ENCODE results near the gene XNDC1N. TPM values are rescaled to one million over a fixed set of nuclear protein-coding genes. Genes with fewer than 3 reads are reported as not detected.
A peak's percentile ranks its signal among the peaks of the same experiment; 100 is the strongest.

XNDC1N gene, protein sequence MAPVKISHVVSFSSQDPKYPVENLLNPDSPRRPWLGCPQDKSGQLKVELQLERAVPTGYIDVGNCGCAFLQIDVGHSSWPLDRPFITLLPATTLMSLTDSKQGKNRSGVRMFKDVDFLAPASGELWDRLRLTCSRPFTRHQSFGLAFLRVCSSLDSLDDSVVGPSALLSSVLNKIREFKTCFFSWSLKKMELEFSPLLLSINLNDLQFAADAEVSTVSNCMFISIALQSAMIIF
- total RNA-seq: 8.3 and 9.2 TPM in 2 replicates

DNA sequence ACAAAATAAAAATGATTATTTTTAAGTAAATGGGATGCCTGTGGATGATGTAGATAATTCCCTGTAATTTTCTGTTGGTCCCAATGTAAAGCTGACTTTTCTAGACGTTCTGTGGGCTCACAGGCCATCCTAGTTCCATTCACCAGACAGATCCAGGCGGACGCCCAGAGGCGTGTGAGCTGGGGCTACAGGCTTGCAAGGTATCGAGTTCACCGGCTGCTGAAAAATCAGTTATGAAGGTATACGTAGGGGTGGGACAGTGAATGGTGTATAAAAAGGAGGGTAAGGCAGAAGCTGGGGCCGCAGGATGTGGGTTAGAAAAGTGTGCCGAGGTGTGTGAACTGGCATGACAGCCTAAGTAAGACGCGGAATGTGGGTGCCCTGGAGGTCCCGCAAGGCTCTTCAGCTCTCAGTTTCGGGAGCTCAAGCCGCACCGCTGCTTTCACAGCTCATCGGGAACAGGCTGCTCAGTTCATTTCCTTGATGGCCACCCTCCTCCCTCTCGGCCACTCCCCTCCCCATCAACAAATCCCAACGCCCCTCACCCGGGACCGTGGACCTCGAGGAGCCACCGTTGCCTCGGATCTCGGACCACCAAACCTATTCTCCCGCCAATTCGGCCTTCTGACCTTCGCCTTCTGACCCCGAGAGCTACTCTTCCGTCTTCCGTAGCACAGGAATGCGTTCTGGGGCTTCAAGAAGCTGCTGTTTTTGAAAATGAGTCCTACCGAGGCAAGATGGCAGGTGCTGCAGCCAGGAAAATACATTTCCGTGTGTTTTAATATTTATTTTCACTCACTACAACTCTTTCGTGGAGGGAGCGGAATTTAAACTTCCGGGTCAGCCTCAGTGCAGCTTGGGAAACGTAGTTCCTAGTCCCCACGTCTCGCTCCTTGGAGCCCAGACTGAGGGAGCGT, at the start of gene XNDC1N:
Gene XNDC1N (minus strand): TSS at position 775 of the 917 bp plus-strand sequence. CDS start 5,241 bp downstream, outside the sequence.
- DNase-seq (ENCODE audit: low read depth, low spot score): peak; percentile 63

DNA sequence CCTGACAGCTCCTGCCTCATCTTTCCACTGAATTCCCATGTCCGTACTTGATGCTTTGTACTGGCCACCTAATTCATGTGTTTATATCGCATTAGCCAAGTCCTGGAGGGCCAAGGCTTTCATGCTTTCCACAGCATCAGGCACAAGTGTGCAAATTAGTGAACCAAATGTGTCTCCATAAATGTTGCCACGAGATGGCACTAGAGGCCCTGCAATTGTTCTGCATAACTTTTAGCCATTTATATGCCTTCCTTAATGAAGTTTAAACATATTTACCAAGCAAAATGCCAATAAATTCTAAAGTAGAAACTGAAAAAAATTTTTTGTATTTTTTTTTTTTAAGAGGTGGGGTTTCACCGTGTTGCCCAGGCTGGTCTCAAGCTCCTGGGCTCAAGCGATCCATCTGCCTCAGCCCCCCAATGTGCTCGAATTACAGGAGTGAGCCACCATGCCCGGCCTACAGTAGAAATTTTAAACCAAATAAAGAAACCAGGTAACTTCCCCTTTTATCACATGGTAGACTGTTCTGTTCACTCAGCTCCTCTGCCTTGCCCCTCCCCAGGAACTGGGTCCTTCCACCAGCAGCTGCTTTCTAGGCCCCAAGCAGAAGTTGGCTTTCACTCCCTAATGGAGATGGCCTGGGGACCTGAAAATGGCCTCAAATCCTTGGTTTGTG, 49.5 kb upstream of the XNDC1N start:
- no peak for DNase-seq (ENCODE audit: low read depth, low spot score)

DNA sequence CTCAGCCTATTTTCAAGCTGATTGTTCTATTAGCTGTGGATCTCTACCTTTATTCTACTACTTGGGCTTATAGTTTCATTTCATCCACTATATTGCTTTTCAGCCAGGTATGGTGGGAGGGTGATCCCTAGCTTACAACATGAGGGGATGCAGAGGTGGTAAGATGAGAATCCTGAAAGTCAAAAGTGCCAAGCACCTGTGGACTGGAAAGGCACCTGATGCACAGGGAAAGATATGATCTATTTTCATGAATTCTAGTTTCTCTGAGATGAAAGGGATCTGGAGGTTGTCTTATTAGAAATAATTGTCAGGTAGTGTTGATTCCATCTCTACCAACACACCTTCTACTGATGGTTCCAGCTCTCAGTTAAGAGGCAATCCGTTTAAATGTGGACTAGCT, 48.7 kb upstream of the XNDC1N start:
- DNase-seq (ENCODE audit: low read depth, low spot score): no peak

DNA sequence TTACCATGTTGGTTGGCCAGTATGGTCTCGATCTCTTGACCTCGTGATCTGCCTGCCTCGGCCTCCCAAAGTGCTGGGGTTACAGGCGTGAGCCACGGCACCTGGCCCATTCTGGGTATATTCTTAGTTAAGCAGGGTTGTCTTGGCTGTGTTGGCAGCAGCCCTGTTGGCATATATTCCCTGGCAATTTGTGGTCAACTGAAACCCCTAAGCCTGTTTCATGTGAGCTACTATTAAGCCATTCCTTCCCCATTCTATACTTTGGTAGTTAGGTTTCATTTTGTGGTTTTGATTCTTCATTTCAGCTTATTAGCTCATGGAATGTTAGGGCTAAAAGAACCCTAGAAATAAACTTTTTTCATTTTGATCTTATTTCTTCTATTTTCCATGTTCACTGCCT, 48.2 kb upstream of the XNDC1N start:
- no peak for DNase-seq (ENCODE audit: low read depth, low spot score)

DNA sequence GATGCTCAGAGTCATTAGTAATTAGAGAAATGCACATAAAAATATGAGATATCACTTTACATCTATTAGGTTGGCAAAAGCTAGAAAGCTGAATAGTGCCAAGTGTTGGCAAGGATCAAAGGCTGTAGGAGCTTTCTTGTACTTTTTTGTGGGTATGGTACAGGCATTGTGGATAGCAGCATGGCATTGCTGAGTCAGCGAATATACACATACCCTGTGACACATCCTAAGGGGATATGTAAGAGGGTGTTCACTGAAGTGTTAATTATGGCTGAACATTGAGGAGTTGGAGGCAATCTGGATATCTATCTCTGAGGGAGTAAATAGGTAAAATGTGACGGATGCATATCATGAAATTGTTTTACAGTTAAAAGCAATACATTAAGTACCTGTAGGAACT, 43.3 kb upstream of the XNDC1N start:
- DNase-seq (ENCODE audit: low read depth, low spot score): no peak

DNA sequence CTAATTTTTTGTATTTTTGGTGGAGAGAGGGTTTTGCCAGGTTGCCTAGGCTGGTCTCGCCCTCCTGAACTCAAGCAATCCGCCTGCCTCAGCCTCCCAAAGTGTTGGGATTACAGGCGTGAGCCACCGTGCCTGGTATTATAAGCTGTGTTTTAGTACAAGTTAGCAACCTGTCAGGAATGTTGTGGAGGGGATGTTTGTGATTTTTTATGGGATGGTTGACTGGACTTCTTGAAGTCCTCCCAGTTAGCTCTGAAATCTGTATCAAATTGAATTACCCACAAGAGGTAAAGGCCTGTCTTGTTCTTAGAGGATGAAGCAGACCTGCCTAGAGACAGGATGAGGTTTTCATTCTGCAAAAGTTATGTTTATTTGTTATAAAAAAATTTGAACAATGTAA, 36.2 kb upstream of the XNDC1N start:
- no peak for DNase-seq (ENCODE audit: low read depth, low spot score)

DNA sequence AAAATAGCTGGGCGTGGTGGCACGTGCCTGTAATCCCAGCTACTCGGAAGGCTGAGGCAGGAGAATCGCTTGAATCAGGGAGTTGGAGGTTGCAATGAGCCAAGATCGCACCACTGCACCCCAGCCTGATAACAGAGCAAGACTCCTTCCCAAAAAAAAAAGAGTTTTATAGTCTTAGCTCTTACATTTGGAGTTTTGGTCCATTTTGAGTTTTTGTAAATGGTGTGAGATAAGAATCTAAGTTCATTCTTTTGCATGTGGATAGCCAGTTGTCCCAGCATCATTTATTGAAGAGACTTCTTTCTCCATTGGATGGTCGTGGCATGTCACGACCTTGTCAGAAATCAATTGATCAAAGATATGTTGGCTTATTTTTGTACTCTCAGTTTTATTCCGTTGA, 35.1 kb upstream of the XNDC1N start:
- no peak for DNase-seq (ENCODE audit: low read depth, low spot score)

DNA sequence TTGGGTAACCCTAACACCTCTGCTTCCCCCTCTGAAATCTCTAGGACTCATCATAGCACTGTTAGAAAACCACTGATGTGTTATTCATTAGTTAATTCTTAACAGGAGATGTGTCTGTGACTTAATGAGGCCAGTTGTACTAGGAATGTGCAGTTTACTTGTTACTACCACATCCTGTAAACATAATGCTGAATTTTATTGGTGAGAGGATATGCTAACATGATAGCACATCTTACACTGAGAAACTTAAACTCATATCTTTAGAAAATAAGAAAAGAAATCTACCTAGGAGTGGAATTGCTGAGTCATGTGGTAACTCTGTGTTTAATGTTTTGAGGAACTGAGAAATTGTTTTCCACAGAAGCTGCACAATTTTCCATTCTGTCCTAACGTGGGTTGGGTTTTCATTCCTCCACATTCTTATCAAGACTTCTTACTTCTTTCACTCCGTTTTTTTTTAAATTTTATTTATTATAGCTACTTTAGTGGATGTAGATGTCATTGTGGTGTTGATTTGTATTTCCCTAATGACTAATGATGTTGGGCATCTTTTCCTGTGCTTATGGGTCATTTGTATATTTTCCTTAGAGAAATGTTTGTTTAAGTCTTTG, 34.1 kb upstream of the XNDC1N start:
- no peak for DNase-seq (ENCODE audit: low read depth, low spot score)

DNA sequence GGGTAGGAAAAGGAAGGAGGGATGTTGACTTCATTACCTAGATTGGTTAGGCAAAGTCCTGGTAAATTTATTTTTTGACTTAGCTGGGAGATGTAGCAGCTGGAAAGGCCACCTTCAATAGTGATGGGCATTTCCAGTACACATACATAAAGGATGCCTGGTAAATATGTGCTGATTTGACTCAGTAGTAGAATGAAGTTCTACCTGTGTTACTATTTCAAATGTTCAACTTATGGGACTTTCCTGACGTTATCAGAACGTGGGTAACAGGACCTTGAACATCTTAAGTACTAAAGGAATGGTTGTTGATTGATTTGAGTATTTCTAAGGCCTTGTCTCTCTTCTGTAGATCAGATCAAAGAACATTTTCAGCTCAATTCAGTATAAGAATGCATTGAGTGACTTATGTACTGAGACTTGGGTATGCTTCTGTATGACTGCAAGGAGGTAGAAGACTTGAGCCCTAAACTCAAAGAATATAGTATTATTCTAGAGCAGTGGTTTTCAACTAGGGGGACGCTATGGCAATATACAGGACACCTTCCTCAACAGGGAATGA, 27.6 kb upstream of the XNDC1N start:
- no peak for DNase-seq (ENCODE audit: low read depth, low spot score)

DNA sequence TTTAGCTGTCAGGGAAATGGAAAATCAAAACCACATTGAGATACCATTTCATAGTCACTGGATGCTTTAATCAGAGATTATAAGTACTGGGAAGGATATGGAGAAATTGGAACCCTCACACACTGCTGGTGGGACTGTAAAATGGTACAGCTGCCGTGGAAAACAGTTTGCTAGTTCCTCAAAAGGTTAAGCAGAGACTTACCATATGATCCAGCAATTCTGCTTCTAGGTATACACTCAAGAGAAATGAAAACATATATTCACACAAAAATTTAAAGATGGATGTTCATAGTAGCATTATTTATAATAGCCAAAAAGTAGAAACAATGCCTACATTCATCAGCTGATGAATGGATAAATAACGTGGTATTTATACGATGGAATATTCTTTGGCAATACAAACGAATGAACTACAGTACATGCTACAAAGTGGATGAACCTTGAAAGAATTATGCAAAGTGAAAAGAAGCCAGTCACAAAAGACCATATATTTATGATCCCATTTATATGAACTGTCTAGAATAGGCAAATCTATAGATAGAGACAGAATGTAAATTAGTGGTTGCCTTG, 23.4 kb upstream of the XNDC1N start:
- DNase-seq (ENCODE audit: low read depth, low spot score): no peak

DNA sequence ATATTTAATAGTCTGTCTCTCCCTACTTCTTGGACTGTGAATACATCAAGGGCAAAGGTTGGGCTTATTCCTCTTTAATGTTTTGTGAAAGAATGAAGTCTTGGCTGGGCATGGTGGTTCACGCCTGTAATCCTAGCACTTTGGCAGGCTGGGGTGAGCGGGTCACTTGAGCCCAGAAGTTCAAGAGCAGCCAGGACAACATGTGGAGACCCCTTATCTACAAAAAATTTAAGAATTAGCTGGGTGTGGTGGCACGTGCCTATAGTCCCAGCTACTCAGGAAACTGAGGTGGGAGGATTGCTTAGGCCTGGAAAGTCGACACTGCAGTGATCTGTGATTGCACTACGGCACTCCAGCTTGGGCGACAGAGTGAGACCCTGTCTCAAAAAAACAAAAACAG, 20.6 kb upstream of the XNDC1N start:
- DNase-seq (ENCODE audit: low read depth, low spot score): no peak

DNA sequence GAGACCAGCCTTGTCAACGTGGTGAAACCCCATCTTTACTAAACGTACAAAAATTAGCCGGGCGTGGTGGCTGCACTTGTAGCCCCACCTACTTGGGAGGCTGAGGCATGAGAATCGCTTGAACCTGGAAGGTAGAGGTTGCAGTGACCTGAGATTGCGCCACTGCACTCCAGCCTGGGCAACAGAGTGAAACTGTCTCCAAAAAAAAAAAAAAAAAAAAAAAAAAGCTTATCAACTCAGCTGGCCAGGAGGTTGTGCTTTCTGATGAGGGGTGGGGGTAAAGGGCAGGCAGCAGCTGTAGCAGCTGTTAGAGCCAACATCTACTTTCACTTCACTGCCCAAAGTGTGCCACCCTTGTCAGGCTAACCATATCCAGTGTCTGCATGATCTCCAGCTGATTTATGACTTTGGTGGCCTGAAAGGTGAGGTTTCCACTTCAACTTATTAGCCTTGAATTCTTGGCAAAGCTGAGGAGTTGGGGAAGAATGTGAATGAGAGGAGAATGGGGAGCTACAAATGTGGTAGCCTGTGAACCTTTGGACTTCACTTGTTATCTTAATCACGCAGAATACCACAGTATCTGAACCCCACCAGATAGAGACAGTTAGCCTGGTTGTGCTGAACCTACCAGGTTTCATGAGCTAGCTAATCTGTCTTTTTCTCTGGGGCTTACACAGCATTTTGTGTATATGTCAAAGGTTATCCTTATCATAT, 20.1 kb upstream of the XNDC1N start:
- no peak for DNase-seq (ENCODE audit: low read depth, low spot score)

DNA sequence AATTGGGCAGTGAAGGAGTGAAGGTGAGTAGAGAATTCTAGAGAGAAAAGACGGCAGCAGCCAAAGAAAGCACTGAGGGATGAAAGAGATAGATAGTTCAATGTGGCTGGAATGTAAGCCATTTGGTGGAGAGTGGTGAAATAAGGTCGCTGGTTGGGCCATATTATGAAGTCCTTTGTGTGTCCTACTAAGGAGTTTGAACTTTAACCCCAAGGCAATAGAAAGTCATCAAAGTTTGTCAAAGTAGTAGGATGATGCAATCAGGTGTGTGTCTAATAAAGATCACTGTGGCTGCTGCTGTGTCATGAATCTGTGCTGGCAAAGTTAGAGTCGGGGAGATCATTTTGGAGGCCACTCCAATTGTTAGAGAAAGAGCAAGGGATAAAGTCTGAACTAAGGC, 19.1 kb upstream of the XNDC1N start:
- no peak for DNase-seq (ENCODE audit: low read depth, low spot score)

DNA sequence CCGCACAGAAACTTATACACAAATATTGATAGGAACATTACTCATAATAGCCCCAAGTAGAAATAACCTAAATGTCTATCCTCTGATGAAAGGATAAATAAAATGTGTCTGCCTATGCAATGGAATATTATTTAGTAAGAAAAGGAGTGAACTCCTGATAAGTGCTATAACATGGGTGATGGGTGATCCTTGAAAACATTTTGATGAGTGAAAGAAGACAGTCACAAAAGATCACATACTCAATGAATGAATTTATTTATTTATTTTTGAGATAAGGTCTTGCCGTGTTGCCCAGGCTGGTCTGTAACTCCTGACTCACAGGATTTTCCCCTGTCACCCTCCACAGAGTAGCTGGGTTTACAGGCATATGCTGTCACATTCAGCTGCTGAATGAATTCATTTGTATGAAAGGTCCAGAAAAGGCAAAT, 17.8 kb upstream of the XNDC1N start:
- no peak for DNase-seq (ENCODE audit: low read depth, low spot score)

DNA sequence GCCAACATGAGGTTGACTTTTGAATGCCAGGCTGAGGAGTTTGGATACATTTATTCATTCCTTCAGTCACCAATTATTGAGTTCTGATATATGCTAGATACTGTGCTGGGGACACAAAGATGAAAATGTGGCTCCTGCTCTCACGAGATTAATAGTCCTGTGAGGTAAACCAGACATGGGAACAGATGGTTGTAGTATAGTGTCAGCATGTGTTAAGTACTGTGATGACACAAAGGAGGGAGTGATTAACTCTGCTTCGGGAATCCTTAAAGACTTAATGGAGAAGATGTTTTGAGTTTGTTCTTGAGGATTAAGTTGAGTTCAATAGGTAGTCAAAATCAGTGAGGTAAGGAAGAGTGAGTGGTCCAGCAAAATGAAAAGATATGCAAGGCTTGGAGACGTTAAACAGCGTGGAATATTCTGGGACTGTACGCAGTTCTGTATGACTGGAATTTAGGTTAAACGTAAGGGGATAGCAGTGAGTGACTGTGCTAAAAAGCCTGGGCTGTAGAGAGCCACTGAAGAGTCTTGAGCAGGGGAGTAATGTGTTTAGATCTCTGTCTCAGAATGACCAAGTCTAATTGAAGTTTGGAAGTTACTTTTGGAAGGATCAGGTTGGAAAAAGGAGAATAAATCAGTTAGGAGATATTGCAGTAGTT, 12.3 kb upstream of the XNDC1N start:
- no peak for DNase-seq (ENCODE audit: low read depth, low spot score)

DNA sequence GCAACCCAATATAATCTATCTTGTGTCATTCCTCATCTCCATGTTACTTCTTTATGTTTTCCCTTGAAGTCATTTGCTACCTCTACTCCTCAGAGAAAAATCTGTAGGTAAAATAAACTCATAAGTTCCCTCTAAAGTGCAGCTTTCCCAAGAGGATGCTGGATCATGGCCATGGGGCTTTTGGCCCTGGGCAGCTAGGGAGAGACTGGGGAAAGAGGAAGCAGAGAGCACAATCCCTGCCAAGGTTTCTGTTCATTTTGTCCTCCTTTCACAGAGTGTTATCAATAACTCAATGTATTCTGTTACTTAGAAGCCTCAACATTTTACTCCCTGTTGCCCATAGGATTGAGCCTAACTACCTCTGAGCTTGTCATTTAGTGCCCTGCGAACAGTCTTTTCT, 9.4 kb upstream of the XNDC1N start:
- DNase-seq (ENCODE audit: low read depth, low spot score): no peak

DNA sequence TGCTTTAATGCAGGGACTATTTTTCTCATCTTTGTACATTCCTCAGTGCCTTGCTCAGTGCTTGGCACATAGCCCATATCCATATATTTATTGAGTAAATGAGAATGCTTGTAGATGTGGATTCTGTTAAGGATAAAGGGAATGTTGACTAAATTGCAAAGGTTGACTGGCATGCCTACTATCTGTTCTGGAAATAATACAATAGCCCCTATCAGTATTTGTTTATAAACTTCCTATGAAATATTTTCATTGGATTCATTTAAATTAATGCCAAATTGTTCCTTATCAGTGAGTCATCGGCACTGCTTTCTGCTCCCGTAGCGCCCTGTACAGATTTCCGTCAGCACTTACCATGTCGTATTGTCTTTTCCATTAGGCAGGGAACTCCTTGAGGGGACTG, 8.4 kb upstream of the XNDC1N start:
- DNase-seq (ENCODE audit: low read depth, low spot score): peak; percentile 64

DNA sequence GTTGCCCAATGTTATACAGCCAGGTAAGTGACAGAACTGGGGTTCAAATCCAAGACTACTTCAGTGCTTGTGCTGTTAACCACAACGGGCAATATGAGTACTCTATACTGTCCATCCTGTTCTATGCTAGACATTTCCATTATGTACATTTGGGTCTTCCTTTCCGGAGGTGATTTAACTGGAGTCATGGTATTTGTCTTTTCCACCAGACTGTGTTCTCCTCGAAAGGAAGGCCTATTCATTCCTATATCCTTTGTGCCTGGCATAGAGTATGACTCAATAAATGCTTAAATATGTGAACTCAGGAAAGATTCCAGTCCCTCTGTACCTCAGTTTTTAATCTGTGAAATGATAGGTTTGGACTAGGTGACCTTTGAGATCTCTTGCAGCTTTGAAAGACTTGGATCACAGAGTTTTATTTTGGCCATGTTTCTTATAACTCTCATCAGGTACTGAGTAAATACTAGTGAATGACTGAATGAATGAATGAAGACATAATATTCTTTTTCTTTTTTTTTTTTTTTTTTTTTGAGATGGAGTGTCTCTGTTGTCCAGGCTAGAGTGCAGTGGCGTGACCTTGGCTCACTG, 7.0 kb upstream of the XNDC1N start:
- DNase-seq (ENCODE audit: low read depth, low spot score): no peak

DNA sequence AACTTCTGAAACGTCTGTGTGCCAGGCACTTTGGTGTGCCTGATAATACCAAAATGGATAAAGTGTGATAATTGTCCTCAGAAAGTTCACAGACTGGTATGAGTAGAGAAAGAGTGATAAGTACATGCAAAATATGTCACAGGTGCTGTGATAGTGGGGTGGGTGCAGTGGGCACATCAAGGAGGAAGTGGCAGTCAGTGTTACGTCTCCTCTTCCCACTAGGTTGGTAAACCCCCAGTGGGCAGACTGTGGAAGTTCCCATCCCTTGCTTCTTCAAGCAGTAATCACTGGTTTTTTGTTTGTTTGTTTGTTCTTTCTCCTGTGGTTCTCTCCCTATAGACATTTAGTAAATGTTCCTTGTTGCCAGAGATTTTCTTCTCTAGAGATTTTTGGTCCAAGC, 5.8 kb upstream of the XNDC1N start:
- DNase-seq (ENCODE audit: low read depth, low spot score): no peak
